SK-N-SH (cell line): ENCODE results near the gene SLC25A30. TPM values are rescaled to one million over a fixed set of nuclear protein-coding genes. Genes with fewer than 3 reads are reported as not detected.

ENCODE experiments used
- CTCF ChIA-PET: fragments of 300-600, 350-600 bp; formaldehyde crosslinking; extraction: SDS; loops from one replicate; lab custom pipeline; 2021; lab: Yijun Ruan, JAX
- POLR2A ChIA-PET: fragments of 350-600 bp; sonication (Branson Sonifier 250); formaldehyde crosslinking; extraction: SDS; loops from one replicate; lab custom pipeline; 2020; ENCODE audit warnings: antibody characterized with exemption, inconsistent platforms; lab: Yijun Ruan, JAX
- DNase-seq: peaks from one replicate; pipeline ENCODE4 v3.0.0; 2012
- H2AFZ ChIP-seq: fragments of 200-600 bp; sonication (generic); 2 replicates; pipeline ENCODE4 v1.8.1; 2016; ENCODE audit warnings: antibody characterized with exemption, mild to moderate bottlenecking, low read depth
- H3F3A ChIP-seq: fragments of 200-600 bp; sonication (generic); replicated peaks from 2 replicates; pipeline ENCODE3; 2016; ENCODE audit warnings: antibody characterized with exemption, mild to moderate bottlenecking; ENCODE audit not compliant: insufficient read depth
- H3K27ac ChIP-seq, 2 experiments: fragments of 200-500 bp in 1 of 2; fragments of 200-600 bp in 1 of 2; sonication (Bioruptor generic) in 1 of 2; sonication (generic), shearing (Covaris generic) in 1 of 2; 2 replicates each; pipeline versions ENCODE4 v1.5.1 to v1.6.1; 2014 to 2016; ENCODE audit warnings: low read depth in 2 of 2, inconsistent platforms in 1 of 2, low read length in 1 of 2, mild to moderate bottlenecking in 1 of 2, mixed read lengths in 1 of 2
- H3K27me3 ChIP-seq: fragments of 200-600 bp; sonication (generic), shearing (Covaris generic); 2 replicates; pipeline ENCODE4 v1.6.1; 2016; ENCODE audit warnings: mixed run types; ENCODE audit not compliant: insufficient read depth
- H3K36me3 ChIP-seq, 2 experiments: fragments of 200-500 bp in 1 of 2; fragments of 200-600 bp in 1 of 2; sonication (Bioruptor generic) in 1 of 2; sonication (generic) in 1 of 2; replicated peaks in 1 of 2; 2 replicates each; pipeline versions ENCODE3 to v1.5.1; 2014 to 2016; ENCODE audit warnings: low read length in 1 of 2, mild to moderate bottlenecking in 1 of 2; ENCODE audit not compliant: insufficient read depth in 2 of 2, control insufficient read depth in 1 of 2
- H3K4me1 ChIP-seq, 2 experiments: fragments of 200-500 bp in 1 of 2; fragments of 200-600 bp in 1 of 2; sonication (Bioruptor generic) in 1 of 2; sonication (generic), shearing (Covaris generic) in 1 of 2; 2 replicates each; pipeline versions ENCODE4 v1.5.1 to v1.6.1; 2014 to 2016; ENCODE audit warnings: low read depth in 1 of 2, low read length in 1 of 2, mixed run types in 1 of 2; ENCODE audit not compliant: insufficient read depth in 2 of 2, control insufficient read depth in 1 of 2
- H3K4me2 ChIP-seq: fragments of 200-600 bp; sonication (generic), shearing (Covaris generic); 2 replicates; pipeline ENCODE4 v1.6.1; 2017; ENCODE audit warnings: mixed run types
- H3K4me3 ChIP-seq, 2 experiments: fragments of 200-500 bp in 1 of 2; fragments of 200-600 bp in 1 of 2; sonication (Bioruptor generic) in 1 of 2; sonication (generic), shearing (Covaris generic) in 1 of 2; 2 replicates each; pipeline versions ENCODE4 v1.5.1 to v1.8.1; 2014 to 2016; ENCODE audit warnings: low read depth in 2 of 2, inconsistent platforms in 1 of 2, low read length in 1 of 2, mild to moderate bottlenecking in 1 of 2, mixed read lengths in 1 of 2, moderate library complexity in 1 of 2
- H3K79me2 ChIP-seq: fragments of 200-600 bp; sonication (generic); 2 replicates; pipeline ENCODE4 v1.8.1; 2017; ENCODE audit warnings: mild to moderate bottlenecking; ENCODE audit not compliant: insufficient read depth
- H3K9ac ChIP-seq: fragments of 200-600 bp; sonication (generic); 2 replicates; pipeline ENCODE4 v1.6.1; 2017; ENCODE audit warnings: mixed run types
- H3K9me2 ChIP-seq: fragments of 200-600 bp; sonication (generic); 2 replicates; pipeline ENCODE4 v1.6.1; 2017; ENCODE audit warnings: mixed run types
- H3K9me3 ChIP-seq: fragments of 200-600 bp; sonication (generic); 2 replicates; pipeline ENCODE4 v1.6.1; 2017; ENCODE audit warnings: mixed run types, mild to moderate bottlenecking, moderate library complexity
- H4K20me1 ChIP-seq: fragments of 200-600 bp; sonication (generic); 2 replicates; pipeline ENCODE4 v1.6.1; 2017; ENCODE audit warnings: mild to moderate bottlenecking, mixed run types; ENCODE audit not compliant: insufficient read depth
- CHD2 ChIP-seq: fragments of 150-350 bp; IDR thresholded peaks from 2 replicates; pipeline ENCODE4 v1.6.1; 2018; ENCODE audit warnings: low read length; ENCODE audit not compliant: partially characterized antibody
- FOSL2 ChIP-seq: IDR thresholded peaks from 2 replicates; pipeline ENCODE4 v1.4.0; 2012; ENCODE audit warnings: low read depth, mild to moderate bottlenecking, moderate library complexity, borderline replicate concordance
- FOXJ3 ChIP-seq: sonication (generic); formaldehyde crosslinking; IDR thresholded peaks from 2 replicates; pipeline ENCODE4 v1.5.1; 2020; ENCODE audit warnings: mild to moderate bottlenecking, missing genetic modification reagents
- MEF2A ChIP-seq: IDR thresholded peaks from 2 replicates; pipeline ENCODE4 v1.4.0; 2012; ENCODE audit warnings: low read depth, borderline replicate concordance
- MXI1 ChIP-seq: IDR thresholded peaks from 2 replicates; pipeline ENCODE4 v1.6.1; 2012; ENCODE audit warnings: mild to moderate bottlenecking, low read depth, low read length, improper control_type of control experiment
- REST ChIP-seq: IDR thresholded peaks from 2 replicates; pipeline ENCODE4 v1.6.1; 2012; ENCODE audit warnings: mild to moderate bottlenecking, low read depth, low read length, moderate library complexity
- TAF1 ChIP-seq: IDR thresholded peaks from 2 replicates; pipeline ENCODE4 v1.6.1; 2012; ENCODE audit warnings: low read depth, mild to moderate bottlenecking, low read length, moderate library complexity, borderline replicate concordance
- YY1 ChIP-seq: IDR thresholded peaks from 2 replicates; pipeline ENCODE4 v1.4.0; 2012; ENCODE audit warnings: low read depth, mild to moderate bottlenecking
- WGBS: methylation state at CpG from one replicate; pipeline ENCODE4 v1.1.6; 2017; ENCODE audit warnings: low lambda C conversion rate; 5-methylcytosine and 5-hydroxymethylcytosine counted together
- polyA plus RNA-seq, 3 experiments: library from polyadenylated mRNA; depleted of rRNA; stranded (reverse); fragments of >200 nt; gene quantifications; 2 replicates each; pipeline ENCODE4 v1.2.3, GENCODE V29; 2012
- TF ChIP-seq, protein P1 (sequence below): fragments of 150-350 bp; IDR thresholded peaks from 2 replicates; pipeline ENCODE4 v1.6.1; 2017; ENCODE audit warnings: antibody characterized with exemption, low read length, low read depth, borderline replicate concordance
- TF ChIP-seq, protein P2 (sequence below): IDR thresholded peaks from 2 replicates; pipeline ENCODE4 v1.4.0; 2012; ENCODE audit warnings: low read depth, borderline replicate concordance

The SLC25A30 gene
- polyA plus RNA-seq, 1 of the 3 experiments (the other 2 are of a cell fraction), result 9.6 TPM

DNA sequence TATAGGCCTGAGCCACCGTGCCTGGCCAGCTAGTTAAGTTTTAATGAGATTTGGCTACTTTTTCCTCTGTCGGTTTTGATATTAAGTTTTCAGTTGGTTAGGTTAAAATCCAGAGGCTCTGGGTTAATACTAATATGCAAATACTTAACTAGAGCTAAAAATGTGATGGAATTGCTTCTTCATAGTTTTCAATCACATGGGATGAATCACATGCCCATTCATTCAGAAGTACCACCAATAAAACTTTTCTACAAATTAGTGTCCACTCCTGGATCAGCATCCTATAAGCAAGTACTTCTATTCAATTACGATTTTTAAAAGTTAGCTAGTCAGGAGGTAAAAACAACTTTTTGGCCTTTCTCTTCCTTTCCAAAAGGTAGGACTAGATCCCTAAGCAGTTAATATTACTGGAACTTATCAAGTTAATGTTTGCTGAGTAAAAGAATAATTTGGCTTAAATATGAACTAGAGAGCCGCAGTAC lies 4.3 kb downstream of the SLC25A30 start (continued):
- no peak for TF ChIP-seq FOXJ3 (CRISPR knock-in tag)
- no peak for TF ChIP-seq MXI1
- TF ChIP-seq, protein P1, sequence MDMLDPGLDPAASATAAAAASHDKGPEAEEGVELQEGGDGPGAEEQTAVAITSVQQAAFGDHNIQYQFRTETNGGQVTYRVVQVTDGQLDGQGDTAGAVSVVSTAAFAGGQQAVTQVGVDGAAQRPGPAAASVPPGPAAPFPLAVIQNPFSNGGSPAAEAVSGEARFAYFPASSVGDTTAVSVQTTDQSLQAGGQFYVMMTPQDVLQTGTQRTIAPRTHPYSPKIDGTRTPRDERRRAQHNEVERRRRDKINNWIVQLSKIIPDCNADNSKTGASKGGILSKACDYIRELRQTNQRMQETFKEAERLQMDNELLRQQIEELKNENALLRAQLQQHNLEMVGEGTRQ, result no peak
- TF ChIP-seq MEF2A, result no peak

GRCh38 chr13:45412274-45413049 lies 5.7 kb downstream of the SLC25A30 start:
- Histone ChIP-seq H3K79me2 (peaks cover 59% of the 10 kb centered on the region), H3K9me3 (no peaks in the 10 kb centered on the region), H2AFZ (no peak overlapping the region), H3K4me1 (peaks cover 0 to 9% of the 10 kb centered on the region in 2 experiments; a peak in 1 of 4 replicates), H4K20me1 (peaks cover 4% of the 10 kb centered on the region; the same call in 1 of the 2 replicates), H3K9me2 (no peaks in the 10 kb centered on the region), H3K4me2 (no peak overlapping the region), H3F3A (peaks cover 10% of the 10 kb centered on the region), H3K4me3 (no peak overlapping the region), H3K9ac (no peak overlapping the region), H3K27me3 (no peaks in the 10 kb centered on the region), H3K36me3 (peaks cover 13 to 20% of the 10 kb centered on the region in 2 experiments), H3K27ac (no peak overlapping the region)
- ChIA-PET CTCF (interaction anchor here (1.8 kb wide), 1 partner anchor 19 kb away, joined by 10 read pairs; no protein-coding TSS in a partner anchor), POLR2A (no interaction called here)
- DNase-seq, result no peak
- 97% methylated on average over 4 of the region's 4 CpGs for WGBS
- TF ChIP-seq FOSL2 (no peak), YY1 (no peak), CHD2 (no peak), FOXJ3 (CRISPR knock-in tag) (no peak), TAF1 (no peak), REST (no peak)
- TF ChIP-seq, protein P2, sequence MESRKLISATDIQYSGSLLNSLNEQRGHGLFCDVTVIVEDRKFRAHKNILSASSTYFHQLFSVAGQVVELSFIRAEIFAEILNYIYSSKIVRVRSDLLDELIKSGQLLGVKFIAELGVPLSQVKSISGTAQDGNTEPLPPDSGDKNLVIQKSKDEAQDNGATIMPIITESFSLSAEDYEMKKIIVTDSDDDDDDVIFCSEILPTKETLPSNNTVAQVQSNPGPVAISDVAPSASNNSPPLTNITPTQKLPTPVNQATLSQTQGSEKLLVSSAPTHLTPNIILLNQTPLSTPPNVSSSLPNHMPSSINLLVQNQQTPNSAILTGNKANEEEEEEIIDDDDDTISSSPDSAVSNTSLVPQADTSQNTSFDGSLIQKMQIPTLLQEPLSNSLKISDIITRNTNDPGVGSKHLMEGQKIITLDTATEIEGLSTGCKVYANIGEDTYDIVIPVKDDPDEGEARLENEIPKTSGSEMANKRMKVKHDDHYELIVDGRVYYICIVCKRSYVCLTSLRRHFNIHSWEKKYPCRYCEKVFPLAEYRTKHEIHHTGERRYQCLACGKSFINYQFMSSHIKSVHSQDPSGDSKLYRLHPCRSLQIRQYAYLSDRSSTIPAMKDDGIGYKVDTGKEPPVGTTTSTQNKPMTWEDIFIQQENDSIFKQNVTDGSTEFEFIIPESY, result no peak
